Nephron progenitor cell (in vitro differentiated cells): ENCODE results near the gene JSRP1.

ENCODE experiments used
- DNase-seq: peaks from one replicate; pipeline ENCODE4 v3.0.0; 2021
- H3K27ac Mint-ChIP-seq: 2 replicates; pipeline ENCODE4 v1.8.0; 2021; ENCODE audit warnings: mild to moderate bottlenecking, moderate library complexity, mixed read lengths
- H3K27me3 Mint-ChIP-seq: 2 replicates; pipeline ENCODE4 v1.8.0; 2021; ENCODE audit warnings: mild to moderate bottlenecking, low read depth, mixed read lengths; ENCODE audit not compliant: poor library complexity
- H3K36me3 Mint-ChIP-seq: 2 replicates; pipeline ENCODE4 v1.8.0; 2021; ENCODE audit warnings: low read depth, mixed read lengths
- H3K4me1 Mint-ChIP-seq: 2 replicates; pipeline ENCODE4 v1.8.0; 2021; ENCODE audit warnings: mixed read lengths
- H3K4me3 Mint-ChIP-seq: 2 replicates; pipeline ENCODE4 v1.8.0; 2021; ENCODE audit warnings: mild to moderate bottlenecking, moderate library complexity, mixed read lengths
- H3K9me3 Mint-ChIP-seq: 2 replicates; pipeline ENCODE4 v1.8.0; 2021; ENCODE audit warnings: mild to moderate bottlenecking, moderate library complexity, mixed read lengths
- TF ChIP-seq, protein P1 (sequence below): fragments of 200-600 bp; sonication (generic); IDR thresholded peaks from 2 replicates; pipeline ENCODE4 v1.5.0; 2021; ENCODE audit warnings: antibody characterized with exemption

Gene JSRP1

DNA sequence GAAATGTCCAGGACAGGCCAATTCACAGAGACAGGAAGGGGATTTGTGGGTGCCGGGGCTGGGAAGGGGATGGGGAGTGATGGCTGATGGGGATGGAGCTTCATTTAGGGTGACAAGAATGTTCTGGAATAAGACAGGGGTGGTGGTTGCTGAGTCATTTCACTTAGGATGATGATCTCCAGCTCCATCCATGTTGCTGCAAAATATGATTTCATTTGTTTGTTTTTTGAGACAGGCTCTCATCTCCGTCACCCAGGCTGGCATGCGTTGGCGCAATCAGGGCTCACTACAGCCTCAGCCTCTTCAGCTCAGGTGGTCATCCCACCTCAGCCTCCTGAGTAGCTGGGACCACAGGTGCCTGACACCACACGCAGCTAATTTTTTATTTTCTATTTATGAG is 3.1 kb upstream of the JSRP1 start:
- no peaks in the 10 kb centered on the region for H3K36me3 Mint-ChIP-seq
- no peak overlapping the region for H3K27ac Mint-ChIP-seq
- H3K4me3 Mint-ChIP-seq, result no peak overlapping the region
- H3K4me1 Mint-ChIP-seq, result no peaks in the 10 kb centered on the region
- peaks cover 10% of the 10 kb centered on the region for H3K27me3 Mint-ChIP-seq
- TF ChIP-seq, protein P1, sequence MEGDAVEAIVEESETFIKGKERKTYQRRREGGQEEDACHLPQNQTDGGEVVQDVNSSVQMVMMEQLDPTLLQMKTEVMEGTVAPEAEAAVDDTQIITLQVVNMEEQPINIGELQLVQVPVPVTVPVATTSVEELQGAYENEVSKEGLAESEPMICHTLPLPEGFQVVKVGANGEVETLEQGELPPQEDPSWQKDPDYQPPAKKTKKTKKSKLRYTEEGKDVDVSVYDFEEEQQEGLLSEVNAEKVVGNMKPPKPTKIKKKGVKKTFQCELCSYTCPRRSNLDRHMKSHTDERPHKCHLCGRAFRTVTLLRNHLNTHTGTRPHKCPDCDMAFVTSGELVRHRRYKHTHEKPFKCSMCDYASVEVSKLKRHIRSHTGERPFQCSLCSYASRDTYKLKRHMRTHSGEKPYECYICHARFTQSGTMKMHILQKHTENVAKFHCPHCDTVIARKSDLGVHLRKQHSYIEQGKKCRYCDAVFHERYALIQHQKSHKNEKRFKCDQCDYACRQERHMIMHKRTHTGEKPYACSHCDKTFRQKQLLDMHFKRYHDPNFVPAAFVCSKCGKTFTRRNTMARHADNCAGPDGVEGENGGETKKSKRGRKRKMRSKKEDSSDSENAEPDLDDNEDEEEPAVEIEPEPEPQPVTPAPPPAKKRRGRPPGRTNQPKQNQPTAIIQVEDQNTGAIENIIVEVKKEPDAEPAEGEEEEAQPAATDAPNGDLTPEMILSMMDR, result no peak
- no peak for DNase-seq
- H3K9me3 Mint-ChIP-seq, result no peaks in the 10 kb centered on the region

DNA sequence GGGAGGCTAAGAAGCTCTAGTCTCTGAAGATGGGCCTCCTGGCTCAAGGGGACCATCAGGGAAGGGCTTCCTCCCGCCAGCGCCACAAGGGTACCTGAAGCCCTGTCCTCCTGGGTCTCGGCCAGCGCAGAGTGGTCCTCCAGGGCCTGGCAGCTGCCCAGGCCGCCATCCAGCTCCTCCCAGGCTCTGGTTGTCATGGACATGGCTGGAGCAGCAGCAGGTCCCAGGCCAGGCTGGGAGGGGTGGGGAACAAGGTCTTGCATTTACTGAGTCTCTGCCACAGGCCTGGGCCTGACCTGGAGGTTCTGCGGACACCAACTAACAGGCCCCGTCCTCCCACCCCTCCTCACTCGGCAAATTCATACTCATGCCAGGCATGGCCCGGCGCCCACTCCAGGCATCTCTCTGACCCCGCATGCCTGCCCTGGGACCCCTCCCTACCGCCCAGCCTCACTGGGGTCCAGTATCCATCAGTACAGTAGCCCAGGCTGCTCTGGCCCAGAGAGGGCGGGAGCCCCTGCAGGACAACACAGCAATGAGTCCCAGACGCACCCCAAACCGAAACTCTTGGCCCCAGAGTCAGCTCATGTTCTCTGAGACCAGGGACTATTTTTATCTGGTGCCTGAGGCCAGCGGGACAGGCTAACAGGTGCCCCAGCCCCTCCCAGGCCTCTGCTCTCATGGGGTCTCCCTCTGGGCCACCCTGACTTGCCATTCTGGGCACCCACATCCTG is 938 bp downstream of the JSRP1 start:
- DNase-seq, result no peak
- peaks cover 4% of the 10 kb centered on the region for H3K4me1 Mint-ChIP-seq
- H3K36me3 Mint-ChIP-seq, result no peaks in the 10 kb centered on the region
- no peak overlapping the region for H3K4me3 Mint-ChIP-seq
- peaks cover 26% of the 10 kb centered on the region for H3K27me3 Mint-ChIP-seq
- TF ChIP-seq, protein P1, result no peak
- no peak overlapping the region for H3K27ac Mint-ChIP-seq
- H3K9me3 Mint-ChIP-seq, result no peaks in the 10 kb centered on the region

DNA sequence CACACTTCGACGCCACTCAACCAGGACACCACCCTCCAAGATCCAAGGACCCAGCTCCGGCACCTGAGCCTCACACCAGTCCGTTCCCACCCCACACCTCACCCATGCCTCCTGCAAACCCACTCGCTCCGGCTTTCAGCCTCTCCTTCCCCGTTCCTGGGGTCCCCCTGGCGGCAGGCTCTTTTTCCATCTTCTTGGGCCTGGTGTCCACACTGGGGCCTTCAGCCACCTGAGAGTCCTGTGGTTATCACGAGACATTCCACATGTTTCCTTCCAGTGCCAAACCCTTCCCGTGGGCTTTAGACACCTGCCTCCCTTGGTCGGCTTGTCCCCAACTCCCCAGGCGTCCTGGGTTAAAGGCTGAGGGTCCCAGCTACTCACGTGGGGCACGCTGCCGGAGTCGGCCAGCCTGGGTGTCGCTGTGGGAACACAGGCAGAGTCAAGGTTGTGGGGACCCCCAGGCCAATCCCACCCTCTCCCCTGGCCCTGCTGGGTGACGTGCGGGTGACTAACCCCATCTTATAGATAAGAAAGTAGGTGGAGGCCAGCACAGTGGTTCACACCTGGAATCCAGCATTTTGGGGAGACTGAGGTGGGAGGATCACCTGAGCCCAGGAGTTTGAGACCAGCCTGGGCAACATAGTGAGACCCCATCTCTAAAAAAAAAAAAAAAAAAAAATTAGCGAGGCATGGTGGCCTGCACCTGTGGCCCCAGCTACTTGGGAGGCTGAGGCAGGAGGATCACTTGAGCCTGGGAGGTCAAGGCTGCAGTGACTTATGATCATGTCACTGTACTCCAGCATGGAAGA is 1.9 kb downstream of the JSRP1 start:
- DNase-seq, result peak; percentile 71
- H3K27ac Mint-ChIP-seq, result no peak overlapping the region
- H3K9me3 Mint-ChIP-seq, result no peaks in the 10 kb centered on the region
- TF ChIP-seq, protein P1, result peak; percentile 47
- H3K36me3 Mint-ChIP-seq, result no peaks in the 10 kb centered on the region
- peaks cover 22% of the 10 kb centered on the region for H3K27me3 Mint-ChIP-seq
- H3K4me1 Mint-ChIP-seq, result peaks cover 4% of the 10 kb centered on the region
- H3K4me3 Mint-ChIP-seq, result peak overlapping the region; percentile 74

DNA sequence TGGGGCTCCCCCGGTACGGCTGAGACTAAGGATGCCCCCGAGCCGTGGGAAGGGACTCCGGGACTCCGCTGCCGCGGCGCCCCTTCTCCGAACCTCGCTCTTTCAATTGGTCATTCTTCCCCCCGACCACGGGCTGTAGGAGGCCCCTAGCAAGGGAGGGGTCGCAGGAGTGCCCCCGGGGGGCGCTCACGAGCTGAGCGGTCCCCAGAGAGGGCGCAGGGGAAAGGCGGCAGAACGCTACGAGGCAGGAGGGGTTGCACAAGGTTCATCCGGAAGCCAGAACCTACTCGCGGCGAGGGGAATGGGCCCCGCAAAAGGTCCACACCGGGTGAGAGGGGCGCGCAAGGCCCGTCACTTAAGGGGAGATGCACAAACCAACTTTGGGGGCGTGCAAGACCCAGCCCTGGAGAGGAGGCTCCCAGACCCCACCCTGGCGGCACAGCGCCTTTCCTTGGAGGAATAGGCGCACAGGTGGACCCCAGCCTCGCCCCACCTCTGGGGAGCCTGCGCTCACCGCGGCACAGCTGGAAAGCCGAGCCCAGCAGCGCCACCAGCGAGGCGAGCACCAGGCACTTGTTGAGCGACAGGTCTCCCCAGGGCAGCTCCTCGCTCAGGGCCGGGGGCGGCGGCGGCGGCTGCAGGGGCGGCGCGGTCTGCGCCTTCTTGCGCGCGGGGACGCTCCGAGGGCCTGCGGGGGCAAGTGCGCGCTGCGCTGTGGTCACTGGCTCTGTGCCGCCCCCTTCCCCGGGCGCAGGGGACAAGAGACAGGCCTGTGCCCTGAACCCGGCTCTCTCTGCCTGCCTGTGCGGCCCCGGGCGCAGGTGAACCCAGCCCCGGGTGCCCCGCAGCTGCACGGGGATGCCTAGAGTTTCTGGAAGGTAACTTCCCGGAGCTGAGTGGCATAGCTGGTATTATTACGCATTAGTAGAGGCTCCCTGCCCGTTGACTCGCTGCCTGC is 2.8 kb downstream of the JSRP1 start:
- TF ChIP-seq, protein P1, result no peak
- peaks cover 22% of the 10 kb centered on the region for H3K27me3 Mint-ChIP-seq
- H3K36me3 Mint-ChIP-seq, result no peaks in the 10 kb centered on the region
- no peaks in the 10 kb centered on the region for H3K9me3 Mint-ChIP-seq
- H3K4me1 Mint-ChIP-seq, result peaks cover 4% of the 10 kb centered on the region
- peak overlapping the region; percentile 74 for H3K4me3 Mint-ChIP-seq
- no peak overlapping the region for H3K27ac Mint-ChIP-seq
- peak; percentile 60 for DNase-seq

DNA sequence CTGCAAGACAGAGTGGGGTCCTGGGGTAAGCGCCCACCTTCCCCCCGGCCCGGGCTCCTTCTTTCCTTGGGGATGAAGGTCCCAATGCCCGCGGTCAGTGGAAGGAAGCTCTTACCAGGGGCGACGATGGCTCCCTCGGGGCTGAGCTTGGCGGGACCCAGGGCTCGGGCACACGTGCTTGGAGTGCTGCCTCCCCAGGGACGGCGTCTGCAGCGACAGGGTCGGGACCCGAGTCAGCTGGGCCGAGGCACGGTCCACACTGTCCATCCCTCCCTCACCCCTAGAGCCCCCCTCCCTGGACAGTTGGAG is 3.5 kb downstream of the JSRP1 start:
- no peak overlapping the region for H3K4me3 Mint-ChIP-seq
- TF ChIP-seq, protein P1, result no peak
- H3K27ac Mint-ChIP-seq, result no peak overlapping the region
- H3K27me3 Mint-ChIP-seq, result peaks cover 22% of the 10 kb centered on the region
- no peak for DNase-seq
- H3K9me3 Mint-ChIP-seq, result no peaks in the 10 kb centered on the region
- peaks cover 4% of the 10 kb centered on the region for H3K4me1 Mint-ChIP-seq
- H3K36me3 Mint-ChIP-seq, result no peaks in the 10 kb centered on the region
